HG03095 (cell line): ENCODE data around the gene ZNF692.
A peak's percentile ranks its signal among the peaks of the same experiment; 100 is the strongest.

Experiments used
- ATAC-seq: cut with Tn5 transposase; IDR thresholded peaks from one replicate; pipeline ENCODE4 v1.9.1; 2021; ENCODE audit warnings: moderate library complexity; ENCODE audit not compliant: unreplicated experiment

The ZNF692 gene

GRCh38 chr1:248828845-248829244, 30.0 kb downstream of the ZNF692 start:
- no peak for ATAC-seq

DNA sequence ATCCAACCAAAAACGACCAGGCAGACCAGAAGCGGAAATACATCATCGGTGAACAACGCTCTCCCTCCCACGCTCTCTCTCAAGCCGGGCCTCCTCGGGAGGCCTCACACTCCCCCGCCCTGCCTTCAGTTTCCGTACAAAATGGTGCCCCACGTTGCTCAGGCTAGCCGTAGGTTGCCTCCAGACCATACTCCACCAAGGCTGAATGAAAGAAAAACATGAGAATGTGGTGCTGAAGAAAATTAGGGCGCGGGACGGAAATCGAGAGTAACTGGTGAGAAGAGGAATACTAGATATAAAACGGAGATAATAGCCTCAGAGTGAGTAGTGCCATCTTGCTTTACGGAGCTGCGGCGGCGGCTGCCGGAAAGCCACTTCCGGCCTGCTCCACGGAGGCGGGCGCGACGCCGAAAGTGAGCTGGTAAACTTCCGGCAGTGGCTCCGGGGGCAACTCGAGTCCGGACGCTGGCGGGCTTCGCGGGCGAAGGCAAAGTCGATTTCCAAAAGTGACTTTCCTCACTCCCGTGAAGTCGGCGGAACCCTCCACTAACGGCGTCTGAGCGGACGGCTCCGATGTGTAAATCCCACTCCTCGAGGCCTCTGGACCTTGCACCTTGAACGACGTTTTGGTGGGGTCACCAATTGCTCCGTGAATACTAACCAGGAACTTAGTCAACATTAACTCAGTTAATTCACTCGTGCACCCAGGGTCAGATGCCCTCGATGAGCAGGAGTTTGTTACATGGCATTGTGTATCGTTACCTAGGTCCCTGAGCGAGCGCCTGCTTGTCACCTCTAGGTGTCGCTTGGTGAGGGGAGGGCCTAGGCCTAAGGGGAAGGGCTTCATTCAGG, 32.8 kb downstream of the ZNF692 start, which contains the start of gene SH3BP5L:
SH3BP5L (minus strand) TSS at position 7 of the 852 bp plus-strand sequence. CDS start 980 bp downstream, outside the sequence.
- peak; percentile 91 for ATAC-seq

- ATAC-seq = peak; percentile 1
Observed at GRCh38 chr1:248825573-248825908, 33.3 kb downstream of the ZNF692 start.

DNA sequence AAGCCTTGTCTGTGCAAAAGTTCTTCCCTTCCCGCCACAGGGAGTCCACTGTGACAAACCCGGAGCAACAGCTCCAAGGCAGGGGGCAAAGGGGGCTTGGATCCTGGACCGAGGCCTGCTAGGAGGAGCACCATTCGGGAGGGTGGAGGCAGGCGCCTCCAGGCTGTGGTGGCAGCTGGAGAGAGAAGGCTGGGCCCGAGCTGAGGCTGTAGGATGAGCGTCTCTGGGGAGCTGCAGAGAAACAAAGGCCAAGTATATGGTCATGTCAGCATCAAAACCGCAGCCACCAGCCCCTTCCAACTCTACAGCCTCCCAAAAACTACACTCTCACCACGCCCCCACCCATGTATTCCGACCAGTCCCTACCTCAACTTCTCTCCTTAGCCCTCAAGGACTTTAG, 33.7 kb downstream of the ZNF692 start:
- ATAC-seq = no peak

DNA sequence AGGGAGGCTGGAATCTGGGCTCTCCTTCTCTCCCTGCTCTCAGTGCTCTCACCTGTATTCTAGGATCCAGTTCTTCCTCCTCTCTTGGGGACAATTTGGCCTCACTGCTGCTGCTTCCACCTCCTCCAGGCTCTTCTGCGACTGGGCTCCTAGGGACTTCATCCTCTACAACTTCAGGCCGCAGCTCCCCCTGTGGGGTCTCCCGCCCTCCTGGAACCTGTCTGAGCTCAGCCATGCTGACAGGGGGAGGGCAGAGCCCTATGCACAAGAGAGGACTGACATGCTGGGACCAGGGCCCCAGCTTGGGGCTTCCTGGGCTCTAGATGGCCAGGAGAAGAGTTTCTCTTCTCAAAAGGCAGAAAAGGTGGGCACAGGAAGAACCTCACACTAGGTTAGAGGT, 34.2 kb downstream of the ZNF692 start:
- no peak for ATAC-seq

- ATAC-seq = no peak
Observed at GRCh38 chr1:248824301-248824700, 34.6 kb downstream of the ZNF692 start.

DNA sequence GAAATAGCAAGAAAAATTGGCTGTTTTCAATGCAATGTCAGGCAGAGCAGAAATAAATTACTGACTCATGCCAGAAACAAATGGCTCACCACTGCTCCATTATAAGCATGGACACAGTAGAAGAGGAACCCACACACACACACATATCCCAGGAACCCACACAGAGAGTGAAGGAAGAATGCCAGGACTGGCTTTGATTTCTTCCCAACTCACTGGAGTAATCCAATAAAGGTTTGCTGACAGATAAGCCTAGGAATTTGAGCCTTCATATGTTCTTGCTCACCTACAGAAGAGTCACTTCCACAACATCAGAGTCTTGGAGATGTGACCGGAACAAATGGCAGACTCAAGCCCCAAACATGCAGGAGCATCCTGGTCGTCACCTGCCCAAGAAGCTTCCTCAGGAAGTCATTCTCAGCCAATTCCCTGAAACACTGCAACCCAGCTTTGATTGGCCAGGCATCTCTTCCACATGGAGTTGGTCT, 35.3 kb downstream of the ZNF692 start:
- ATAC-seq = no peak

DNA sequence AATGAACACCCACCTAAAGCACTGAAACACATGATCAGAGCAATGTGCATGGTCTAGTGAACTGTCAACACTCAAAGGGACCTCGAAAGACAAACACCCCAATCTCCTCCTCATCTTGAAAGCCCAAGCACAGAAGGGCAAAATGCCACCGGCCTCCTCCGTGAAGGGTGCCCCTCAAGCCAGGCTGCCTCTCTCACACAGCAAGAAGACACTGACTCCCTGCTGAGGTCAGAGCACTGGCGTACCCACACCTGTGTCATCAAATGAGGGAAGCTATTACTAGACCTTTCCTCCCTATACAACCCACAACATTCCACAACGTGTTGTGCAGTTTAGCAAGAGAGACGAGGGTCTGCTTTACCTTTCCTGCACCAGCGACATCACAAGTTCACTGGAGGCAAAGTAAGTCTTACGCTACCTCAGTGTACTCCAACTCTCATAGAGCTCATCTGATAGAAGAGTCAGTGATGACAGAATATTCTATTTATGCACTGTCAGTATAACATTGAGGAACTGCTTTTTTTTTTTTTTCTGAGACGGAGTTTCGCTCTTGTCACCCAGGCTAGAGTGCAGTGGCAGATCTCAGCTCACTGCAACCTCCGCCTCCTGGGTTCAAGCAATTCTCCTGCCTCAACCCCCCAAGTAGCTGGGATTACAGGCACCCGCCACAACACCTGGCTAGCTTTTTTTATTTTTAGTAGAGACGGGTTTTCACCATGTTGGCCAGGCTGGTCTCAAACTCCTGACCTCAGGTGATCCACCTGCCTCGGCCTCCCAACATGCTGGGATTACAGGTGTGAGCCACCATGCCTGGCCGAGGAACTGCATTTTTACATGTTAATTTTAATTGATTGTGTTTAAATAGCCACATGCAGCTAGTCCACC, 36.5 kb downstream of the ZNF692 start:
- peak; percentile 27 for ATAC-seq

DNA sequence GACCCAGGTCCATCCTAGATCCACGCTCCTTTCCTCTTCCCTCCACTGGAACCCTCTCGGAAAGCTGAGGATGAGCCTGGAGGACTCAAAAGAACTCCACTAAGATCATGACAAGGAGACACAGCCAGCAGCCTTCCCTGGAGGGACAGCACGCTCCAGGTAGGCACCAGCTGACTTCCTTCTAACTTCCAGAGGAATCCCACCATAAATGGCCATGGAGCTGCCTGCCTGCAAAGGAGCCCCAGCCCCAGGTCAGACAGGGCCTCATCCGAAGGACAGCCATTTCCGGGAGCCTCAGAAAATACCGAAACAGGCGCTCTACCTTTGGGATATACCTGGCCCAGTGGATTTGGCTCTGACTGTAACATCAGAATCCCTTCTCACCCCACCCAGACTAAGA, 37.2 kb downstream of the ZNF692 start:
- no peak for ATAC-seq

DNA sequence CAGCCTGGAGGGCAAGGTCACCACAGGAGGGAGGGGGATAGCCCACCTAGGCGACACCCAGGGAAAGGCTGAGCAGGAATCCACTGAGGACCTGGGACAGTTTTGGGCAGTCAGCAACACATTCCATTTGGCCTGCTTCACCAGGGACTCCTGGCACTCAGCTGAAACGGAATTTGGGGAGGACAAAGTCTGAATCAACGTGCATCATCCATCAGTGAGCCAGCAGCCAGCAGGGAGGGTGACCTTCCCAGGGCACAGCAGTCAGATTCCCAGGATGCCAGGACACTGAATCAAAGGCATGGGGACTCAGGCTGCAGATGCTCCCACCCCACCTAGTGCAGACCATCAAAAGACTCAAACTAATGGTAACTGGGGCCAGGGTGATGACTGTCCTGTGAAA, 37.8 kb downstream of the ZNF692 start:
- no peak for ATAC-seq

DNA sequence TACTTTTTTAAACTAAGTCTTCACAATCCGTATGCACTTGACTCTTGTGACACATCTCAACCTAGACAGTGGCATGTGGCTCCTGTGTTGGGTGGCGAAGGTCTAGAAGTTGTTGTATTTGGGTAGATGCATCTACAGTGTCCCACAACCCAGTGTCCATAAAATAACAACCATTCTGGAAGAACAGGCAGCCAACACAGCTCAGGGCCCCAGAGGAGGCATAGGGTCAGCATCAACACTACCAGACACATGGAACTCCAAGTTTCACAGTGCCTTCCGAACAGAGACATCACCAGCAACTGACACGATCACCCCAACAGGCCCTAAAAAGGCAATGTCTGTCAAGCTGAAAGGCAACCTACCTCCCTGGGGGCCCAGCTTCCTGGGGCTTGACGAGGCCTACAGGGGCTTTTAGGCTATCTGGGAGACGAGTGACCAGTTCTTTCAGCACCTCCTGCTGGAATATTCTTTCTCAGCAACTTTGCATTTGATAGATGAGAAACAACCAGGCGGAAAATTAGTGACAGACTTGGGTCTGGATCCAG, 38.8 kb downstream of the ZNF692 start:
- no peak for ATAC-seq

DNA sequence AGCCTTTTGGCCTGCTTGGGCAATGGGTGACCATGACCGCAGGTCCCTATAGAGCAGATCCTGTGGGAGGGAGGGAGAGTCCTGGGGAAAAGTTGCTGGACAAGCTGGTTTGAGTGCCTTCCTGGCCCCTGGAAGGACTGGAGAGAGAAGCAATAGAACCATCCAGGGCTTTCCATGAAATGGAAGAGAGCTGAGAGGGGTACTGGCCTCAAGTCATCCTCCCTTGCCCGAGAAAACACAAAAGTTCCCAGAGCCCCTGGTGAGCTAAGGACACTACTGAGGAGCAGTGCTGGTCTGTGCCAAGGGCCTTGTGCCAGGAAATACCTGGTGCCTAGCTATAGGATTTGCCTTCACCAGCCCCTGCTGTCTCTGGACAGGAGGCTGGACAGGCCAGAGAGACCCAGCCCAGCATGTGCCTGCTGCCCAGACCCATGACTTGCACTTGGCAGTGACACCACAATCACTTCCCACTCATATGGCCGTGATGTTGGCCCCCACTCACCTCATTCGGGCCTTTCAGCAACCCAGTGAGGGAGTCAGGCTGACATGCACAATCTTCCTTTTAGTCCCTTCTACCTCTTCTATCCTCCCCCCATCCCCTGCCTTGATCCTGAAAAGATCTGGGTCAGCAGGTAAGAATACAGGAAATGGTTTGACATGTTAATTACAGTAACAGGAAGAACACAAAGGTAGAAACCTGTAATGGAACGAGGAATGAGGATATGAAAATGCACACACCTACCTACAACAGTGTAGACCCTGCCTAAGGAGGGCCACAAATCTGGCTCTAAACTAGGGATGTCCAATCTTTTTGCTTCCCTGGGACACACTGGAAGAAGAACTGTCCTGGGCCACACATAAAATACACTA, 40.1 kb downstream of the ZNF692 start:
- peak; percentile 41 for ATAC-seq

DNA sequence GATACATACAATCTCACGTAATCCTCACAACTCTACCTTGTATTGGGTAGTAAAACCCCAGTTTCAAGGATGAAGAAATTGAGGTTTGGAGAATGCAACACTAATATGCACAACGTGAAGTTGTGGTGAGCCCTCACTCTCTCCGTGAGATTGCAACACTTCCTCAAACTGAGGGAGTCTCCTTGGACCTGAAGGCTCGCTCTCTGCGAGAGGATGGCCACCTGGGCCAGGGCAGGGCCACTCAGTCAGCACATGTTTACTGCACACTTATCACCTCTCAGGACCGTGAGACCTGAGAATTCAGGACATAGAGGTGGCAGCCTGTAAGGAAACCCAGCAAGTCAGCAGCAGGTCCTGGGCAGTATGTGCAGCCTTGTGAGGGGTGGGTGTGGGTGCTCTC, 41.8 kb downstream of the ZNF692 start:
- no peak for ATAC-seq

- ATAC-seq = no peak
Observed at GRCh38 chr1:248816042-248816851, 42.6 kb downstream of the ZNF692 start.

DNA sequence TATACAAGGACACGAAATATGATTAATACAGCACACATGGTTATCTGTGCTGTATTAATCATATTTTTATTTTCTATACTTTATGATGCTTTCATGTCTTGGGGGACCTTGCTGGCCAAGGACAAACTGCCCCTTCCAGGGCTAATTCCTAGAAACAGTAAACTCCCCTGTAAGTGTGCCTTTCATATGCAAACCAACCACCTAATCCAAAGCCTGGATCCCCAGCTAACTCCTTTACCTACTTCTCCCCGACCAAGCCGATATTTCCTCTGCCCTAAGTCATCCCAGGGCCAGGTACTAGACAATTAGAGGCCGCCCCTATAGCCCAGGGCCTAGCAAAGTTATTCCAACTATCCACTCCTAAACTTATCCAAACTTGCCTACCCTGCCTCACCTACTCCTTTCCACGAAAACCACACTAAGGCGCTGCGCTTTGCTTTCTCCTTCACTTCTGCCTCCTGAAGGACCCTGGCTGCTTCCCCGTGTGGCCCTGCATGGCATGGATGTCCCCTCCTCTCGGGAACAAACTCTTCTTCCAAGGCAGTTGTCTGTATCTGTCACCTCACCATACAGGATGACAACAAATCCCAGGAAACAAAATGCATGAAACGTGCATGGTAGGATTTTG, 43.4 kb downstream of the ZNF692 start:
- ATAC-seq = no peak

DNA sequence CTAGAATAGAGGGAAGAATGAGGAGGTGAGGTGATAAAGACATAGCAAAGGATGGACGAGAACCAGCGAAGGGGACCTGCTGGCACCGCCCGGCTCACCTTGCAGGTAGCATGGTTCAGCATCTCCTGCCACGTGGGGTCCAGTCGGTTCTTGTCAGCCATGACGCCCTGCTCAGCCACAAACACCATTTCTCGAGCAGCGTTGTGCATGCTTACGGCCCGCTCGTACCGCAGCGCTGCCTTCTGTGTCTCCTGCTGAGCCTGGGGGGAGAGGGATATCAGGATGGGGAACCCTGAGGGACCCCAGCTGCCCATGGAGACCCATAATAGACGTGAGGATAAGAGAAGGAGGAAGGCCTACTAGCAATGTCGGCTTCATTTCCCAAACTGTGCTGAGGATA, 44.5 kb downstream of the ZNF692 start:
- ATAC-seq = no peak

- no peak for ATAC-seq
Observed at GRCh38 chr1:248813546-248813945, 45.3 kb downstream of the ZNF692 start.

DNA sequence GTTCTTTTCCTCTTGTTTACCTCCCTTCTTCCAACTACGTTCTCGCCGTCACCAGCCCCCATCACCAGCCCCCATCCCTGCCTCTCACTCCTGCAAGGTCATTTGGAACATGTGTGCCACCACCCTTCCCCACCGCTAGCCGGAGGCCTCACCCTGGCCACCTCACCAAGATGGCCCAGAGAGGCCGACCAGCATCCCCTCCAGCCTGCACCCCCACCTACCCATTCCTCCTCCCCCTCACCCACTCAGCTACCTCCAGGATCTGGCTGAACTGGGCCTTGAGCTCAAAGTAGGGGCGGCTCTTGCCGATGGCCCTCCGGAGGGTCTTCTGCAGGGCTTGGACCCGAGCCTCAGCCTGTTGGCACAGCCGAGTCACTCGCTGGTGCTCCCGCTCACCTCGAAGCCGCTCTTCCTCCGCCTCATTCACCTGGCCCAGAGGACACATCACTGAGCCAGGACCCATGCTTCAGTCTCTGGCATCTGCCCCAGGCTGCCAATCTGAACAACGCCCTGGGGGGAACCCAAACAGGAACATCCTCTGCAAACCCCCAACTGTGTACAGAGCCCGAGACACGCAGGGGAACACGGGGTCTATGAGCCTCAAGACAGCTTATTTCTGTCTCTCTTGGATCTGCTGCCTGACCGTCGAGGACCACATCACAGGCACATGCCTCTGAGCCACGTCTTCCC, 46.0 kb downstream of the ZNF692 start:
- no peak for ATAC-seq
